ENCODE data around the gene AFAP1L2. TPM values are rescaled to one million over a fixed set of nuclear protein-coding genes. Genes with fewer than 3 reads are reported as not detected.

Gene AFAP1L2
- polyA plus RNA-seq, 3 donors = 0.01 to 0.43 TPM; not detected in 1

DNA sequence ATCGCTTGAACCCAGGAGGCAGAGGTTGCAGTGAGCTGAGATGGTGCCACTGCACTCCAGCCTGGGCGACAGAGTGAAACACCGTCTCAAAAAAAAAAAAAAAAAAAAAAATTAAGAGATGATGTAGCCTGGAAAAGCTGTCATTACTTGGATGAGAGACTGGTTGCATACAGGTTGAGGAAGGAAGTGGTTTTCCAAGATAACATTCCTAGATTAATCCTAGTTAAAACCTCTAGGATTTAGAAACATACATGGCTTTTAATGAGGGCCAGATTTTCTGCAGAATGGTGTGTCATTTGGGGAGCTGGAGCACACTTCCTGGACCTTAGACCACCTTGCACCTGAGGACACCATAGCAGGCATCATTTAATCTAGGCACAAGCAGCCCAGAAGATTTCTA lies 147.5 kb downstream of the AFAP1L2 start:
- peaks cover 0 to 2% (median 0%) of the 10 kb centered on the region in 7 donors for H3K9me3 Mint-ChIP-seq
- Histone ChIP-seq H4K20me1 (ENCODE audit: insufficient read depth, low read length) (no peaks in the 10 kb centered on the region), H3K36me3 (replicated peaks in 1 of 2; ENCODE audit: control insufficient read depth in 1 of 2, insufficient read depth in 2 of 2, low read length in 2 of 2) (no peaks in the 10 kb centered on the region), H3K4me3 (replicated peaks in 1 of 3; ENCODE audit: low read depth in 2 of 3, low read length in 3 of 3) (no peak overlapping the region), H3K9me3 (replicated peaks in 1 of 2; ENCODE audit: control insufficient read depth in 1 of 2, insufficient read depth in 1 of 2, low read length in 2 of 2) (no peaks in the 10 kb centered on the region), H3K27ac (ENCODE audit: low read depth in 1 of 2, low read length in 2 of 2) (no peak overlapping the region), H3K4me2 (replicated peaks; ENCODE audit: extremely low read depth, low read length, poor library complexity, severe bottlenecking) (no peak overlapping the region), H2AFZ (ENCODE audit: insufficient read depth, low read depth, low read length, poor library complexity, severe bottlenecking) (no peak overlapping the region), H3K27me3 (ENCODE audit: control insufficient read depth in 2 of 2, insufficient read depth in 2 of 2, low read length in 2 of 2) (no peaks in the 10 kb centered on the region), H3K79me2 (ENCODE audit: insufficient read depth, low read length) (no peaks in the 10 kb centered on the region), H3K9ac (ENCODE audit: insufficient read depth, low read length, poor library complexity, severe bottlenecking) (no peak overlapping the region), H3K4me1 (ENCODE audit: control insufficient read depth in 1 of 2, insufficient read depth in 2 of 2, low read length in 2 of 2) (no peaks in the 10 kb centered on the region)
- no peak overlapping the region for H3K27ac Mint-ChIP-seq
- no peaks in the 10 kb centered on the region for H3K36me3 Mint-ChIP-seq
- no peaks in the 10 kb centered on the region for H3K4me1 Mint-ChIP-seq
- H3K4me3 Mint-ChIP-seq = no peak overlapping the region
- TF ChIP-seq, protein P1, sequence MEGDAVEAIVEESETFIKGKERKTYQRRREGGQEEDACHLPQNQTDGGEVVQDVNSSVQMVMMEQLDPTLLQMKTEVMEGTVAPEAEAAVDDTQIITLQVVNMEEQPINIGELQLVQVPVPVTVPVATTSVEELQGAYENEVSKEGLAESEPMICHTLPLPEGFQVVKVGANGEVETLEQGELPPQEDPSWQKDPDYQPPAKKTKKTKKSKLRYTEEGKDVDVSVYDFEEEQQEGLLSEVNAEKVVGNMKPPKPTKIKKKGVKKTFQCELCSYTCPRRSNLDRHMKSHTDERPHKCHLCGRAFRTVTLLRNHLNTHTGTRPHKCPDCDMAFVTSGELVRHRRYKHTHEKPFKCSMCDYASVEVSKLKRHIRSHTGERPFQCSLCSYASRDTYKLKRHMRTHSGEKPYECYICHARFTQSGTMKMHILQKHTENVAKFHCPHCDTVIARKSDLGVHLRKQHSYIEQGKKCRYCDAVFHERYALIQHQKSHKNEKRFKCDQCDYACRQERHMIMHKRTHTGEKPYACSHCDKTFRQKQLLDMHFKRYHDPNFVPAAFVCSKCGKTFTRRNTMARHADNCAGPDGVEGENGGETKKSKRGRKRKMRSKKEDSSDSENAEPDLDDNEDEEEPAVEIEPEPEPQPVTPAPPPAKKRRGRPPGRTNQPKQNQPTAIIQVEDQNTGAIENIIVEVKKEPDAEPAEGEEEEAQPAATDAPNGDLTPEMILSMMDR (IDR thresholded peaks at IDR 0.05) = no peak
- DNase-seq = no peak
- intact Hi-C loops (cut with micrococcal nuclease) = no loop called here
- peaks cover 0 to 8% (median 2%) of the 10 kb centered on the region in 3 donors for H3K27me3 Mint-ChIP-seq (ENCODE audit: low read depth in 3 of 3)
- 90% methylated on average over 2 of the region's 3 CpGs for WGBS (ENCODE audit: insufficient coverage)

DNA sequence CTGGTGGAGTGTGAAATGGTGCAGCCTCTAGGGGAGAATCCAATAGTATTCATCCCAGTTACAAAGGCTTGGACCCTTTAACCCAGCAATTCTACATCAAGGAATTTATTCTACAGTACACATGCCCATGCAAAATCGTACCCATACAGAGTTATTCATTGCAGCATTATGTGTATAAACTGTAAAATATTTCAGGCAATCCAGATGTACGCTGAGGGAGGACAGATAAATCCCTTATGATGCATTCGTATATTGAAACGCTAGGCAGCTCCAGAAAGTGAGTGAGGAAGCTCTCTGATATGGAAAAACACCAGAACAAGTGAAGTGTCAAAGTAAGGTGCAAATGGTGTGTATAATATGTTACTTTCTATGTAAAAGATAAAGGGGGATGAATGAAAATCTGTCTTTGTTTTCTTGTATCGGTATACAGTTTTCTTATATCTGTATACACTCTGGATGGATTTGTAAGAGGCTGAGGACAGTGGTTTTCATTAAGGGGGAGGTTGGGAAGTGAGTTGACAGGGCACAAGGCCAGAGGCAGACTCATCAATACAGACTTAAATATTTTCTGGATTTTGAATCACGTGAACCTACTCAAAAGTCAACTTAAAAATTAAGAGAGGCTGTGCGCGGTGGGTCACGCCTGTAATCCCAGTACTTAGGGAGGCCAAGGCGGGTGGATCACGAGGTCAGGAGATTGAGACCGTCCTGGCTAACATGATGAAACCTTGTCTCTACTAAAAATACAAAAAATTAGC lies 148.1 kb downstream of the AFAP1L2 start:
- H3K36me3 Mint-ChIP-seq = no peaks in the 10 kb centered on the region
- Histone ChIP-seq H3K27ac (ENCODE audit: low read depth in 1 of 2, low read length in 2 of 2) (no peak overlapping the region), H3K4me2 (replicated peaks; ENCODE audit: extremely low read depth, low read length, poor library complexity, severe bottlenecking) (no peak overlapping the region), H3K4me1 (ENCODE audit: control insufficient read depth in 1 of 2, insufficient read depth in 2 of 2, low read length in 2 of 2) (no peaks in the 10 kb centered on the region), H3K9me3 (replicated peaks in 1 of 2; ENCODE audit: control insufficient read depth in 1 of 2, insufficient read depth in 1 of 2, low read length in 2 of 2) (no peaks in the 10 kb centered on the region), H2AFZ (ENCODE audit: insufficient read depth, low read depth, low read length, poor library complexity, severe bottlenecking) (no peak overlapping the region), H3K9ac (ENCODE audit: insufficient read depth, low read length, poor library complexity, severe bottlenecking) (no peak overlapping the region), H3K36me3 (replicated peaks in 1 of 2; ENCODE audit: control insufficient read depth in 1 of 2, insufficient read depth in 2 of 2, low read length in 2 of 2) (no peaks in the 10 kb centered on the region), H4K20me1 (ENCODE audit: insufficient read depth, low read length) (no peaks in the 10 kb centered on the region), H3K4me3 (replicated peaks in 1 of 3; ENCODE audit: low read depth in 2 of 3, low read length in 3 of 3) (no peak overlapping the region), H3K27me3 (ENCODE audit: control insufficient read depth in 2 of 2, insufficient read depth in 2 of 2, low read length in 2 of 2) (no peaks in the 10 kb centered on the region), H3K79me2 (ENCODE audit: insufficient read depth, low read length) (no peaks in the 10 kb centered on the region)
- DNase-seq = no peak
- no peak overlapping the region for H3K27ac Mint-ChIP-seq
- no peaks in the 10 kb centered on the region for H3K9me3 Mint-ChIP-seq
- no peaks in the 10 kb centered on the region for H3K4me1 Mint-ChIP-seq
- no peak overlapping the region for H3K4me3 Mint-ChIP-seq
- WGBS (ENCODE audit: insufficient coverage) = 98% methylated on average over 8 of the region's 12 CpGs
- TF ChIP-seq, protein P1 (IDR thresholded peaks at IDR 0.05) = no peak
- H3K27me3 Mint-ChIP-seq (ENCODE audit: low read depth in 3 of 3) = peaks cover under 1 to 8% (median 3%) of the 10 kb centered on the region in 3 donors
- intact Hi-C loops (cut with micrococcal nuclease) = no loop called here
